Sigmoid colon (tissue), 4 donors: ENCODE measurements around the gene OMP.

ENCODE experiments used
- EP300 ChIP-seq, 4 donors: sonication (generic); formaldehyde crosslinking; IDR thresholded peaks; one replicate each; pipeline ENCODE4 v1.6.1; 2017; ENCODE audit warnings: antibody characterized with exemption in 4 of 4
- TF ChIP-seq, protein P1 (sequence below), 4 experiments: fragments of 450-650 bp in 3 of 4; fragments of 200-600 bp in 1 of 4; IDR thresholded peaks; one replicate each; pipeline ENCODE4 v1.5.1; 2016 to 2019; ENCODE audit warnings: antibody characterized with exemption in 4 of 4, mild to moderate bottlenecking in 3 of 4, moderate library complexity in 2 of 4

DNA sequence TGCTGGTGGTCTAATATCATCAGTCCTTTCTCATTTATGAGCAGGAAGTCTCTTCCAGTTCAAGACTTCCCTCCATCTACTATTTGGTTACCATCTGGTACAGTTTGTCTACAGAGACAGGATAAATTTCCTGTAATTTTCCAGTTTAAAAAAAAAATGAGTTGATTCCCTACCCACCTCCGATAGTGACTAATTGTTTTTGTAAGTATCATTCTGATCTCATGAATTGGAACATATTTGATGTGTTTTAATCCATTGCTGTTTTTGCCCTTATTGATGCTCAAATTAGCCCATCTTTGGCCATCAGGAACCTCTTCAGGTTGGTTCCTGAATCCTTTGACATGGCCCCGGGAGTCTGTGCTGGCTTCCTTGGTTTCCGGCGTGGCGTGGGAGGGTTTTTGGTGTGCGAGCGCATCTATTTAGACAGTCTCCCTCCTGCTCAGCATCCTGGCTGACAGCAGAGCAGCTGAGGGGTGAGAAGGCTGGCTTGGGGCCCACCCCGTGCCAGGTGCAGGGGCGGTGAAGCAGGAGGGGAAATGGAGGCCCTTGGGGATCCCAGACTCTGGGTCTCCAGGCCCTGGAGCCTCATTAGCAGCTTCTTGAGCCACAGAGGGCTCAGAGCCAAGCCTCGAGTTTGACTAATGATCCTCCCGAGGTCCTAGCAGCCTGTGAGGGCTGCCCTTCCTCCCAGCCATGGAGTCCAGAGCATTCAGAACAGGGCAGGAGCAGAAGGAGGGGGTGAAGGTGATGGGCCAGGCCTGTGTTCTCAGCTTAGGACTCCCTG lies 6.8 kb downstream of the OMP start:
- no peak for TF ChIP-seq EP300 (IDR thresholded peaks at IDR 0.05)
- TF ChIP-seq, protein P1, sequence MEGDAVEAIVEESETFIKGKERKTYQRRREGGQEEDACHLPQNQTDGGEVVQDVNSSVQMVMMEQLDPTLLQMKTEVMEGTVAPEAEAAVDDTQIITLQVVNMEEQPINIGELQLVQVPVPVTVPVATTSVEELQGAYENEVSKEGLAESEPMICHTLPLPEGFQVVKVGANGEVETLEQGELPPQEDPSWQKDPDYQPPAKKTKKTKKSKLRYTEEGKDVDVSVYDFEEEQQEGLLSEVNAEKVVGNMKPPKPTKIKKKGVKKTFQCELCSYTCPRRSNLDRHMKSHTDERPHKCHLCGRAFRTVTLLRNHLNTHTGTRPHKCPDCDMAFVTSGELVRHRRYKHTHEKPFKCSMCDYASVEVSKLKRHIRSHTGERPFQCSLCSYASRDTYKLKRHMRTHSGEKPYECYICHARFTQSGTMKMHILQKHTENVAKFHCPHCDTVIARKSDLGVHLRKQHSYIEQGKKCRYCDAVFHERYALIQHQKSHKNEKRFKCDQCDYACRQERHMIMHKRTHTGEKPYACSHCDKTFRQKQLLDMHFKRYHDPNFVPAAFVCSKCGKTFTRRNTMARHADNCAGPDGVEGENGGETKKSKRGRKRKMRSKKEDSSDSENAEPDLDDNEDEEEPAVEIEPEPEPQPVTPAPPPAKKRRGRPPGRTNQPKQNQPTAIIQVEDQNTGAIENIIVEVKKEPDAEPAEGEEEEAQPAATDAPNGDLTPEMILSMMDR (IDR thresholded peaks at IDR 0.05) = no peak
